ENCODE results near the gene CFAP92. TPM values are rescaled to one million over a fixed set of nuclear protein-coding genes. Genes with fewer than 3 reads are reported as not detected.
"Not testable (repeated sequence)": the region's sequence is repeated elsewhere in the genome, so short reads cannot be mapped to it uniquely, and the experiment has no call there.

The CFAP92 gene
- total RNA-seq, 1 donor from 2014 or later, result not detected

DNA sequence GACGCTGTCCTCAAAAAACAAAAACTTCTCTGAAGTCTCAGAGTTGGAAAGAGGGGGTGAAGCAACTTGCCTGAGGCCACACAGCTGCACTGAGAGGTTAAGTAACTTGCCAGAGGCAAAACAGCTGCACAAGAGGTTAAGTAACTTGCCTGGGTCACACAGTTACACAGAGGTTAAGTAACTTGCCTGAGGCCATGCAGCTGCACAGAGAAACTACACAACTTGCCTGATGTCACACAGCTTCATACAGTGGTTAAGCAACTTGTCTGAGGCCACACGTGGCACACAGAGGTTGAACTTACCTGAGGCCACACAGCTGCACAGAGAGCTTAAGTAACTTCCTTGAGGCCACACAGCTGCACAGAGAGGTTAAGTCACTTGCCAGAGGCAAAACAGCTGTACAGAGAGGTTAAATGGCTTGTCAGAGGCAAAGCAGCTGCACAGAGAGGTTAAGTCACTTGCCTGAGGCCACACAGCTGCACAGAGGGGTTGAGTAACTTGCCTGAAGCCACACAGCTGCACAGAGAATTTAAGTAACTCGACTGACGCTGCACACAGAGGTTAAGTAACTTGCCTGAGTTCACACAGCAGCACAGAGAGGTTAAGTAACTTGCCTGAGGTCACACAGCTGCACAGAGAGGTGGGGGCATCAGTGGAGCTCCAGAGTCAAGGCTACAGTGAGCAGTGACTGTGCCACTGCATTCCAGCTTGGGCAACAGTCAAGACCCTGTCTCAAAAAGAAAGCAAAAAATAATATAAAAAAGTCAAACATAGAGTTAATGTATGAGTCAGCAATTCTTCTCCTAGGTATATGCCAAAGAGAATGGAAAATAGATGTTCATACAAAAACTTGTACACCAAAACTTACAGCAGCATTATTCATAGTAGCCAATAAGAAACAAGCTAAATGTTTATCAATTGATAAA, 126.4 kb downstream of the CFAP92 start:
- intact Hi-C loops (cut with micrococcal nuclease), result no loop called here
- H3K36me3 Mint-ChIP-seq (ENCODE audit: low read depth), result no peaks in the 10 kb centered on the region
- H3K4me3 Mint-ChIP-seq, result no peak overlapping the region
- no peak overlapping the region for H3K27ac Mint-ChIP-seq
- H3K27me3 Mint-ChIP-seq, result no peaks in the 10 kb centered on the region
- no peak for DNase-seq
- no peaks in the 10 kb centered on the region for H3K9me3 Mint-ChIP-seq
- H3K4me1 Mint-ChIP-seq, result peaks cover 5% of the 10 kb centered on the region

DNA sequence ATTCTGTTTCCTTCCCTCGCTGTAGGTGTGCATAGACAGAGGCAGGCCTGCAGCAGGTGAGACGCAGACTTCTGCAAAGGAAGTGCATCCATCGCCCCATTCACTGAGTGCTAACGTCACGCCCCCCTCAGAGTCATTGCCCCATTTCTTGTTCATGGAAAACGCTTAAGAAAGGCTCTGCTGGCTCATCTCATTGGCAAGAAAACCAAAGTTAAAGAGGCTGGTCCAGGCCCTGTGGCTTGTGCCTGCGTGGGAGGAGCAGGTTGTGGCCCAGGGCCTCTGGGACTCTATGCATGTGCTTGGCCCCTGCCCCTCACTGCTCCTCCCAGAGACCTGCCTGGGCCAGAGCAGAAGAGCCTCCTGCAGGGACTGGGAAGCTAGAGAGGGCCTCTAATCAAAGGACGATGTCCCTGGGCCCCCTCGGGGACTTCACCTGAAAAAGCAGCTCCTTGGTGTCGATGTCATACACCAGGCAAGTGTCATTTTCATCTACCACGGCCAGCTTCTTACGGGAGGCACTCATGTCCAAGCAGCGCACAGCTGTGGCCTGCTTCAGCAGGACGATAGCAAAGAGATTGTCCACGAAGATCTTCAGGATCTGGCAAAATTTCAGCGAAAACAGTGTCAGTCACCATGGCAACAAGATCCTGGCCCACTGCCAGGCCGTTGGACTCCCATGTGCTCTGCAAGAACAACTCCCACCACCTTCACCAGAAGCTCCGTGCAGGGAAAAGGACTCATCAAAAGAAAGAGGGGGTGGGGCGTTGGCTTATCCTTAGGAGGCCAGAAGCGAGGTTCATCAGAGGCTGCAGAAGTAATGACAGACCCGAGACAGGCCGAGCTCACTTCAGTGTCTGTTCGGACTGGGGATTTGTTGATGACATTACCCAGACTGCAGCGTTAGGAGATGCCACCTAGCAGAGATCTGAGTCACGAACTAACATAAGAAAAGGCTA, 128.7 kb downstream of the CFAP92 start:
- intact Hi-C loops (cut with micrococcal nuclease); H3K36me3 Mint-ChIP-seq (ENCODE audit: low read depth): not testable (repeated sequence)

DNA sequence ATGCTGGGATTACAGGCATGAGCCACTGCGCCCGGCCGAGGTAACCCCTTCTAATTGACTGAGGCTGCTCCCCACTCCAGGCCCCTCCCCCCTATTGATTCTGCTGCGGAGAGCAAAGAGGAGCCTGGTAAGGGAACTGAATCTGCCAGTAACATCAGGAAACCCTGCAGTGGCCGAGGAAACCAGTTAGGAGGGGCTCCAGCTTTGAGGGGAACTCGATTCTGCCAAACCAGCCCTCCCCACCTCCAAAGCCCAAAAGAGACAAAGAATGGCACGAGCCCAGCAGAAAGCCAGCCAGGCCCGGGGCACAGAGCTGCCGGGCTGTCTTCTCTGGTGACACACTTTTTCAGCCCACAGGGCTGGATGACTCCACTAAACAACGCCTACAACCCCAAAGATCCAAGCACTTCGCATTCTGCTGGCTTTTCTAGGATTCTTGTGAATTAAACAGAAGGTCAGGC, 129.5 kb downstream of the CFAP92 start:
- Mint-ChIP-seq H3K9me3 (peaks cover 6% of the 10 kb centered on the region), H3K27ac (no peak overlapping the region), H3K4me1 (peaks cover 5% of the 10 kb centered on the region), H3K4me3 (no peak overlapping the region), H3K36me3 (ENCODE audit: low read depth) (peaks cover 4% of the 10 kb centered on the region), H3K27me3 (no peaks in the 10 kb centered on the region)
- intact Hi-C loops (cut with micrococcal nuclease), result no loop called here
- no peak for DNase-seq

More for the DNA sequence above, 128.7 kb downstream of the CFAP92 start:
- not testable (repeated sequence) for H3K4me1 Mint-ChIP-seq, DNase-seq, H3K4me3 Mint-ChIP-seq, H3K27ac Mint-ChIP-seq, H3K27me3 Mint-ChIP-seq, H3K9me3 Mint-ChIP-seq

DNA sequence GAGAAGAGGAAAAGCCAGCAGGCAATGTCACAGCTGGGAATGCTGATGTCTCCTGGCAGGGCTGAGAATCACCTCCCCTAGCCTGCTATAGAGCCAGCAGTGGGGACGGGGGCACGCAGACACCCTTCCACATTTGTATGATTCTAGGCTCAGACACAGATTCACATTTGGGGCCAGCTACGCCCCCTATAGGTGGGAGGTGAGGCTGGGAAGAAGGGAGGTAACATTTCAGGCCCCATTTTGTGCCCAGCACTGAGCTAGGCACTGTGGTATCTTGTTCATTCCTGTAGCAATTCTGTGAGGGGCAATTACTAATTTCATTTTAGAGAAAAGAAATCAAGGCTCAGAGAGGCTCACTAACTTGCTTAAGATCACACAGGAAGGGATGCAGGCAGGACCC, 130.3 kb downstream of the CFAP92 start:
- peaks cover 5% of the 10 kb centered on the region for H3K4me1 Mint-ChIP-seq
- no peak for DNase-seq
- intact Hi-C loops (cut with micrococcal nuclease), result no loop called here
- H3K27me3 Mint-ChIP-seq, result no peaks in the 10 kb centered on the region
- H3K4me3 Mint-ChIP-seq, result no peak overlapping the region
- no peak overlapping the region for H3K27ac Mint-ChIP-seq
- peaks cover 8% of the 10 kb centered on the region for H3K9me3 Mint-ChIP-seq
- H3K36me3 Mint-ChIP-seq (ENCODE audit: low read depth), result peaks cover 4% of the 10 kb centered on the region

DNA sequence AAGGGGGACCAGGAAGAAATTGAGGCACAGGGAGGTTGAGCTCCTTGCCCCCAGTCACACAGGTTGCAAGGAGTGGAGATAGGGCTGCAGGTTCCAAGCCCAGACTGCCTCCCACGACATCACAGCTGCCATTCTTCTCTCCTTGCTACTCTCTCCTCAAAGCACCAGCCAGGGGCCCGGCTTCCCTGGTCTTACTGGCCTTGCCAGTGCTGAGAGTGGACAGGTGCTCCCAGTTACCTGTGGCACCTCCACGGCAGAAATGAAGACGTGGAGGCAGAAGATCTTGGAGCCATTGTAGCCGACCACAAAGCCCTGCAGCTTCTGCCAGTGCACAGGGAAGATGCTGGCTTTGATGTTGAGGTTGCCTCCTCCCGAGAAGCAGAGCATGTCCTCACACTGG, 132.4 kb downstream of the CFAP92 start:
- Mint-ChIP-seq H3K27ac (no peak overlapping the region), H3K36me3 (ENCODE audit: low read depth) (peaks cover 4% of the 10 kb centered on the region), H3K4me1 (peaks cover 2% of the 10 kb centered on the region), H3K4me3 (no peak overlapping the region), H3K27me3 (no peaks in the 10 kb centered on the region), H3K9me3 (peaks cover 8% of the 10 kb centered on the region)
- DNase-seq, result no peak
- intact Hi-C loops (cut with micrococcal nuclease), result no loop called here

Other genes starting within 250 kb of the CFAP92 start
- gene ACAD9, start 114.5 kb downstream of the CFAP92 start, total RNA-seq, result 68.5 and 69.2 TPM in 2 replicates
- 0.36 and 0.37 TPM in 2 replicates for gene EFCC1, start 7.2 kb upstream of the CFAP92 start, total RNA-seq
- not detected in 2 replicates for gene GP9, start 66.7 kb upstream of the CFAP92 start, total RNA-seq
- gene RAB43, start 127.7 kb upstream of the CFAP92 start, total RNA-seq, result 42.5 and 44.3 TPM in 2 replicates
- gene ISY1, start 167.0 kb upstream of the CFAP92 start, total RNA-seq, result 73.8 and 83.7 TPM in 2 replicates
- gene CNBP, start 189.8 kb upstream of the CFAP92 start, total RNA-seq, result 422 and 430 TPM in 2 replicates

All from activated CD4-positive, alpha-beta T cell treated with anti-CD3 and anti-CD28 coated beads, Interleukin-2, amount 10 ng/mL, durations not matched to agents 24 days and 14 days (primary cell).